ENCODE results near the gene BPIFB1.

The BPIFB1 gene

GRCh38 chr20:33282991-33283555 lies at the start of gene BPIFB1:
Gene BPIFB1 (plus strand): TSS chr20:33283214. CDS start chr20:33286074, 2,860 bp downstream.
- Mint-ChIP-seq H3K4me3 (no peak within 1 kb of the TSS), H3K27me3 (peaks cover 3% of the 10 kb centered on the region), H3K9me3 (no peaks in the 10 kb centered on the region), H3K27ac (no peak within 1 kb of the TSS), H3K36me3 (ENCODE audit: low read depth) (no peaks in the 10 kb centered on the region), H3K4me1 (ENCODE audit: low read depth) (no peaks in the 10 kb centered on the region)
- no peak for DNase-seq

GRCh38 chr20:33234050-33234449 lies 49.0 kb upstream of the BPIFB1 start:
- Mint-ChIP-seq H3K4me1 (ENCODE audit: low read depth) (peaks cover 4% of the 10 kb centered on the region), H3K27ac (no peak overlapping the region), H3K4me3 (no peak overlapping the region), H3K36me3 (ENCODE audit: low read depth) (no peaks in the 10 kb centered on the region), H3K27me3 (peaks cover 20% of the 10 kb centered on the region), H3K9me3 (no peaks in the 10 kb centered on the region)
- DNase-seq = no peak

GRCh38 chr20:33235696-33236095 lies 47.3 kb upstream of the BPIFB1 start, which contains the start of gene BPIFA1:
Gene BPIFA1 (plus strand): TSS chr20:33235996. CDS start chr20:33237712, 1,716 bp downstream.
- Mint-ChIP-seq H3K27me3 (peaks cover 20% of the 10 kb centered on the region), H3K9me3 (no peaks in the 10 kb centered on the region), H3K4me1 (ENCODE audit: low read depth) (peaks cover 4% of the 10 kb centered on the region), H3K4me3 (no peak within 1 kb of the TSS), H3K36me3 (ENCODE audit: low read depth) (no peaks in the 10 kb centered on the region), H3K27ac (no peak within 1 kb of the TSS)
- no peak for DNase-seq

- no peak overlapping the region for H3K27ac Mint-ChIP-seq
- no peak for DNase-seq
- H3K27me3 Mint-ChIP-seq = peaks cover 20% of the 10 kb centered on the region
- H3K36me3 Mint-ChIP-seq (ENCODE audit: low read depth) = no peaks in the 10 kb centered on the region
- H3K9me3 Mint-ChIP-seq = no peaks in the 10 kb centered on the region
- peaks cover 4% of the 10 kb centered on the region for H3K4me1 Mint-ChIP-seq (ENCODE audit: low read depth)
- H3K4me3 Mint-ChIP-seq = no peak overlapping the region
Observed at GRCh38 chr20:33236351-33236750, 46.7 kb upstream of the BPIFB1 start.

GRCh38 chr20:33237989-33238388 lies 45.0 kb upstream of the BPIFB1 start:
- DNase-seq = no peak
- Mint-ChIP-seq H3K9me3 (no peaks in the 10 kb centered on the region), H3K27ac (no peak overlapping the region), H3K27me3 (peaks cover 20% of the 10 kb centered on the region), H3K36me3 (ENCODE audit: low read depth) (no peaks in the 10 kb centered on the region), H3K4me1 (ENCODE audit: low read depth) (no peaks in the 10 kb centered on the region), H3K4me3 (no peak overlapping the region)

- Mint-ChIP-seq H3K4me3 (no peak overlapping the region), H3K4me1 (ENCODE audit: low read depth) (no peaks in the 10 kb centered on the region), H3K27me3 (peaks cover 20% of the 10 kb centered on the region), H3K27ac (no peak overlapping the region), H3K36me3 (ENCODE audit: low read depth) (no peaks in the 10 kb centered on the region), H3K9me3 (no peaks in the 10 kb centered on the region)
- DNase-seq = no peak
Observed at GRCh38 chr20:33239418-33239817, 43.6 kb upstream of the BPIFB1 start.

- no peak for DNase-seq
- Mint-ChIP-seq H3K9me3 (no peaks in the 10 kb centered on the region), H3K4me1 (ENCODE audit: low read depth) (no peaks in the 10 kb centered on the region), H3K27ac (no peak overlapping the region), H3K4me3 (no peak overlapping the region), H3K27me3 (peaks cover 20% of the 10 kb centered on the region), H3K36me3 (ENCODE audit: low read depth) (no peaks in the 10 kb centered on the region)
Observed at GRCh38 chr20:33239979-33240736, 42.9 kb upstream of the BPIFB1 start.

GRCh38 chr20:33240923-33241322 lies 42.1 kb upstream of the BPIFB1 start:
- peaks cover 14% of the 10 kb centered on the region for H3K27me3 Mint-ChIP-seq

GRCh38 chr20:33242319-33243100 lies 40.5 kb upstream of the BPIFB1 start:
- Mint-ChIP-seq H3K4me3 (no peak overlapping the region), H3K27me3 (peaks cover under 1% of the 10 kb centered on the region), H3K36me3 (ENCODE audit: low read depth) (no peaks in the 10 kb centered on the region), H3K4me1 (ENCODE audit: low read depth) (no peaks in the 10 kb centered on the region), H3K9me3 (no peaks in the 10 kb centered on the region), H3K27ac (no peak overlapping the region)
- no peak for DNase-seq

More at GRCh38 chr20:33240923-33241322, 42.1 kb upstream of the BPIFB1 start:
- Mint-ChIP-seq H3K27ac (no peak overlapping the region), H3K36me3 (ENCODE audit: low read depth) (no peaks in the 10 kb centered on the region), H3K4me3 (no peak overlapping the region), H3K4me1 (ENCODE audit: low read depth) (no peaks in the 10 kb centered on the region), H3K9me3 (no peaks in the 10 kb centered on the region)
- DNase-seq = no peak

- H3K36me3 Mint-ChIP-seq (ENCODE audit: low read depth) = no peaks in the 10 kb centered on the region
- H3K4me1 Mint-ChIP-seq (ENCODE audit: low read depth) = no peaks in the 10 kb centered on the region
- no peaks in the 10 kb centered on the region for H3K27me3 Mint-ChIP-seq
- DNase-seq = no peak
- H3K9me3 Mint-ChIP-seq = no peaks in the 10 kb centered on the region
- H3K27ac Mint-ChIP-seq = no peak overlapping the region
- no peak overlapping the region for H3K4me3 Mint-ChIP-seq
Observed at GRCh38 chr20:33246077-33246476, 36.9 kb upstream of the BPIFB1 start.

GRCh38 chr20:33249456-33249855 lies 33.6 kb upstream of the BPIFB1 start:
- H3K27ac Mint-ChIP-seq = no peak overlapping the region
- H3K36me3 Mint-ChIP-seq (ENCODE audit: low read depth) = no peaks in the 10 kb centered on the region
- no peaks in the 10 kb centered on the region for H3K4me1 Mint-ChIP-seq (ENCODE audit: low read depth)
- no peak for DNase-seq
- peaks cover 8% of the 10 kb centered on the region for H3K27me3 Mint-ChIP-seq
- no peaks in the 10 kb centered on the region for H3K9me3 Mint-ChIP-seq
- H3K4me3 Mint-ChIP-seq = no peak overlapping the region

GRCh38 chr20:33250666-33251065 lies 32.3 kb upstream of the BPIFB1 start:
- H3K4me3 Mint-ChIP-seq = no peak overlapping the region
- H3K27ac Mint-ChIP-seq = no peak overlapping the region
- no peaks in the 10 kb centered on the region for H3K4me1 Mint-ChIP-seq (ENCODE audit: low read depth)
- peaks cover 12% of the 10 kb centered on the region for H3K27me3 Mint-ChIP-seq
- DNase-seq = no peak
- no peaks in the 10 kb centered on the region for H3K36me3 Mint-ChIP-seq (ENCODE audit: low read depth)
- H3K9me3 Mint-ChIP-seq = no peaks in the 10 kb centered on the region

GRCh38 chr20:33251496-33251895 lies 31.5 kb upstream of the BPIFB1 start:
- Mint-ChIP-seq H3K36me3 (ENCODE audit: low read depth) (no peaks in the 10 kb centered on the region), H3K4me3 (no peak overlapping the region), H3K4me1 (ENCODE audit: low read depth) (no peaks in the 10 kb centered on the region), H3K27me3 (peaks cover 13% of the 10 kb centered on the region), H3K9me3 (no peaks in the 10 kb centered on the region), H3K27ac (no peak overlapping the region)
- no peak for DNase-seq

GRCh38 chr20:33252460-33252859 lies 30.6 kb upstream of the BPIFB1 start:
- no peak overlapping the region for H3K27ac Mint-ChIP-seq
- DNase-seq = no peak
- H3K27me3 Mint-ChIP-seq = peaks cover 17% of the 10 kb centered on the region
- H3K9me3 Mint-ChIP-seq = no peaks in the 10 kb centered on the region
- no peak overlapping the region for H3K4me3 Mint-ChIP-seq
- H3K36me3 Mint-ChIP-seq (ENCODE audit: low read depth) = no peaks in the 10 kb centered on the region
- H3K4me1 Mint-ChIP-seq (ENCODE audit: low read depth) = no peaks in the 10 kb centered on the region

GRCh38 chr20:33255005-33255404 lies 28.0 kb upstream of the BPIFB1 start:
- Mint-ChIP-seq H3K4me3 (no peak overlapping the region), H3K9me3 (no peaks in the 10 kb centered on the region), H3K4me1 (ENCODE audit: low read depth) (no peaks in the 10 kb centered on the region), H3K27ac (no peak overlapping the region), H3K36me3 (ENCODE audit: low read depth) (no peaks in the 10 kb centered on the region), H3K27me3 (peaks cover 20% of the 10 kb centered on the region)
- no peak for DNase-seq

Data from activated T-cell treated with anti-CD3 and anti-CD28 coated beads, Interleukin-2, amount 50 U/mL, for 24 hours (primary cell).